ENCODE measurements around the gene RAD51B. TPM values are rescaled to one million over a fixed set of nuclear protein-coding genes. Genes with fewer than 3 reads are reported as not detected.

Gene RAD51B
- total RNA-seq, 1 experiment from 2014 or later = 8.5 TPM

- ATAC-seq (no peak), DNase-seq (ENCODE audit: low read depth, low spot score) (no peak)
- POLR2A ChIA-PET = no interaction called here
- no peak for TF ChIP-seq REST (IDR thresholded peaks at IDR 0.05; ENCODE audit: insufficient read depth in 1 of 2, low read depth in 2 of 2, low read length in 1 of 2)
- TF ChIP-seq POLR2AphosphoS5 (IDR thresholded peaks at IDR 0.05; ENCODE audit: low read depth, low read length) = no peak
- no peak for TF ChIP-seq SIN3A (IDR thresholded peaks at IDR 0.05; ENCODE audit: borderline replicate concordance, insufficient read depth, low read depth, low read length)
- TF ChIP-seq TCF7L2 (IDR thresholded peaks at IDR 0.05; ENCODE audit: low read depth, low read length) = no peak
- TF ChIP-seq CTCF (IDR thresholded peaks at IDR 0.05) = no peak
- Histone ChIP-seq H3K36me3 (ENCODE audit: control insufficient read depth, insufficient read depth, low read length) (no peaks in the 10 kb centered on the region), H3K27me3 (ENCODE audit: control insufficient read depth, insufficient read depth, low read length) (no peaks in the 10 kb centered on the region; the same call in 1 of the 2 replicates), H3K4me1 (ENCODE audit: control insufficient read depth, insufficient read depth, low read length) (no peaks in the 10 kb centered on the region), H3K27ac (ENCODE audit: low read length) (no peak overlapping the region), H3K4me3 (ENCODE audit: low read depth in 2 of 2, low read length in 2 of 2) (no peak overlapping the region), H3K9me3 (ENCODE audit: control insufficient read depth, insufficient read depth, low read depth, low read length) (no peaks in the 10 kb centered on the region)
- CTCF ChIA-PET = no interaction called here
- in situ Hi-C loops (cut with HindIII; ENCODE audit: low pct_unique_long_range_greater_than_20kb, low sequenced_read_pairs) (no loop called here), intact Hi-C loops (cut with micrococcal nuclease; ENCODE audit: unreplicated experiment) (no loop called here)
- no TSS peak for BruUV-seq (replicated peaks)
Measured at GRCh38 chr14:68728342-68729106, 908.9 kb downstream of the RAD51B start.

GRCh38 chr14:68729556-68729955, 910.0 kb downstream of the RAD51B start:
- Histone ChIP-seq H3K9me3 (ENCODE audit: control insufficient read depth, insufficient read depth, low read depth, low read length) (no peaks in the 10 kb centered on the region), H3K36me3 (ENCODE audit: control insufficient read depth, insufficient read depth, low read length) (no peaks in the 10 kb centered on the region), H3K27ac (ENCODE audit: low read length) (no peak overlapping the region), H3K27me3 (ENCODE audit: control insufficient read depth, insufficient read depth, low read length) (no peaks in the 10 kb centered on the region), H3K4me1 (ENCODE audit: control insufficient read depth, insufficient read depth, low read length) (no peaks in the 10 kb centered on the region), H3K4me3 (ENCODE audit: low read depth in 2 of 2, low read length in 2 of 2) (no peak overlapping the region)
- ATAC-seq = no peak
- no peak for DNase-seq (ENCODE audit: low read depth, low spot score)
- TF ChIP-seq REST (IDR thresholded peaks at IDR 0.05; ENCODE audit: insufficient read depth in 1 of 2, low read depth in 2 of 2, low read length in 1 of 2) (no peak), POLR2AphosphoS5 (IDR thresholded peaks at IDR 0.05; ENCODE audit: low read depth, low read length) (no peak), CTCF (IDR thresholded peaks at IDR 0.05) (no peak), TCF7L2 (IDR thresholded peaks at IDR 0.05; ENCODE audit: low read depth, low read length) (no peak), SIN3A (IDR thresholded peaks at IDR 0.05; ENCODE audit: borderline replicate concordance, insufficient read depth, low read depth, low read length) (no peak)
- intact Hi-C loops (cut with micrococcal nuclease; ENCODE audit: unreplicated experiment) = no loop called here
- no TSS peak for BruUV-seq (replicated peaks)
- ChIA-PET POLR2A (interaction anchor here (0.7 kb wide), 1 partner anchor 321 kb away, joined by 3 read pairs; no protein-coding TSS in a partner anchor), CTCF (no interaction called here)
- in situ Hi-C loops (cut with HindIII; ENCODE audit: low pct_unique_long_range_greater_than_20kb, low sequenced_read_pairs) = no loop called here
